ENCODE results near the gene STAG1. TPM values are rescaled to one million over a fixed set of nuclear protein-coding genes. Genes with fewer than 3 reads are reported as not detected.

STAG1 gene
- total and polyA plus RNA-seq, 9 of the 15 experiments (the other 6 are each of a cell fraction or from before 2014, with no cell fraction given): 2.7 to 17.7 (median 8.8) TPM

- TF ChIP-seq HDAC8 (tag; IDR thresholded peaks at IDR 0.05) (no peak), KDM4B (IDR thresholded peaks at IDR 0.05; ENCODE audit: borderline replicate concordance in 2 of 2, low read depth in 1 of 2) (no peak), STAT5B (CRISPR knock-in tag; IDR thresholded peaks at IDR 0.05) (no peak), GTF2E2 (tag; IDR thresholded peaks at IDR 0.05) (no peak), RBM15 (IDR thresholded peaks at IDR 0.05; ENCODE audit: insufficient read depth, low read length) (no peak), PTBP1 (IDR thresholded peaks at IDR 0.05; ENCODE audit: low read depth, low read length) (no peak), FIP1L1 (IDR thresholded peaks at IDR 0.05; ENCODE audit: low read depth, low read length, poor library complexity, severe bottlenecking) (no peak), DEAF1 (CRISPR knock-in tag; IDR thresholded peaks at IDR 0.05) (no peak), DPF2 (IDR thresholded peaks at IDR 0.05) (peak; percentile 62), TCF7L2 (IDR thresholded peaks at IDR 0.05; ENCODE audit: low read depth, low read length) (no peak), EGR1 (conservative IDR thresholded peaks at IDR 0.05) (no peak), CBFA2T2 (conservative IDR thresholded peaks at IDR 0.05) (peak; percentile 84), RNF2 (IDR thresholded peaks at IDR 0.05) (no peak), PML (IDR thresholded peaks at IDR 0.05; ENCODE audit: low read length) (peak; percentile 62), GMEB1 (CRISPR knock-in tag; IDR thresholded peaks at IDR 0.05) (no peak), ZBTB33 (CRISPR knock-in tag; IDR thresholded peaks at IDR 0.05) (no peak), ZNF584 (CRISPR knock-in tag; IDR thresholded peaks at IDR 0.05; ENCODE audit: low read depth) (no peak), POLR2AphosphoS5 (IDR thresholded peaks at IDR 0.05; ENCODE audit: control insufficient read depth, insufficient read depth, low read depth, low read length) (peak; percentile 82), ZNF324 (CRISPR knock-in tag; IDR thresholded peaks at IDR 0.05) (no peak), ZNF707 (CRISPR knock-in tag; conservative IDR thresholded peaks at IDR 0.05) (no peak), GATAD2B (IDR thresholded peaks at IDR 0.05; ENCODE audit: borderline replicate concordance) (no peak), E2F1 (CRISPR knock-in tag; IDR thresholded peaks at IDR 0.05) (no peak), KDM1A (IDR thresholded peaks at IDR 0.05) (peak; percentile 51 to 75), ZNF124 (CRISPR knock-in tag; IDR thresholded peaks at IDR 0.05) (no peak), GATA2 (CRISPR knock-in tag; IDR thresholded peaks at IDR 0.05) (peak; percentile 35; the same call in 1 of the 2 replicates), TAL1 (IDR thresholded peaks at IDR 0.05) (peak; percentile 91)
These were observed 174.4 kb downstream of the STAG1 start (continued) for GRCh38 chr3:136577791-136578190.

Data from K562 (cell line).